Activated naive CD8-positive, alpha-beta T cell treated with anti-CD3 and anti-CD28 coated beads, Interleukin-2, amount 50 U/mL, for 16 hours (primary cell): ENCODE results near the gene RGS9.
"Not testable (repeated sequence)": the region's sequence is repeated elsewhere in the genome, so short reads cannot be mapped to it uniquely, and the experiment has no call there.

Experiments
- DNase-seq: peaks from one replicate; pipeline ENCODE4 v3.0.0-alpha.2; 2020; ENCODE audit warnings: low read depth, low spot score

RGS9 gene

DNA sequence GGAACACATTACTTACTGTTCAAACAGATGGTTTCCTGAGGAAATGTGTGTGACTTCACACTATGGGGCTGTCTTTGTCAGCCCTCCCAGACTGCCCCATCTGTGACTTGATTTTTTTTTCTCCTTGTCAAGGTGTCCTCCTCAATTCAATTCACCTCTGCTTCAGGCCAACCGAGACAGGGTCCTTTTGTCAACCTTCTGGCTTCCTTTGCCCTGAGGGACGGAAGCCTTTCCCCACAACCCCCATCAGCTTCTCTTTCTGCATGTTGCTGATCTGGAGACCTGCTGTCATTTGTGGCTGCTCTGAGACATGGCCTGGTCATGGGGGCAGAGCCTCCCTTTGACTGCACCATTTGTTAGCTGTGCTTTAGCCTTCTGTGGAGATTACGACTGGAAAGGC lies 21.3 kb upstream of the RGS9 start:
- DNase-seq, result no peak

DNA sequence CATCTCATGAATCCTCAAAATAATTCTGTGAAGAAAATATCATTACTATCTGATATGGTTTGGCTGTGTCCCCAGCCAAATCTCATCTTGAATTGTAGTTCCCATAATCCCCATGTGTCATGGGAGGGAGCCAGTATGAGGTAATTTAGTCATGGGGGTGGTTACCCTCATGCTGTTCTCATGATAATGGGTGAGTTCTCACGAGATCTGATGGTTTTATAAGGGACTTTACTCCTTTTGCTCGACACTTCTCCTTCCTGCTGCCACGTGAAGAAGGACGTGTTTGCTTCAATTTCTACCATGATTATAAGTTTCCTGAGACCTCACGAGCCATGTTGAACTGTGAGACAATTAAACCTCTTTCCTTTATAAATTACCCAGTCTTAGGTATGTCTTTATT lies 20.7 kb upstream of the RGS9 start:
- DNase-seq, result not testable (repeated sequence)

DNA sequence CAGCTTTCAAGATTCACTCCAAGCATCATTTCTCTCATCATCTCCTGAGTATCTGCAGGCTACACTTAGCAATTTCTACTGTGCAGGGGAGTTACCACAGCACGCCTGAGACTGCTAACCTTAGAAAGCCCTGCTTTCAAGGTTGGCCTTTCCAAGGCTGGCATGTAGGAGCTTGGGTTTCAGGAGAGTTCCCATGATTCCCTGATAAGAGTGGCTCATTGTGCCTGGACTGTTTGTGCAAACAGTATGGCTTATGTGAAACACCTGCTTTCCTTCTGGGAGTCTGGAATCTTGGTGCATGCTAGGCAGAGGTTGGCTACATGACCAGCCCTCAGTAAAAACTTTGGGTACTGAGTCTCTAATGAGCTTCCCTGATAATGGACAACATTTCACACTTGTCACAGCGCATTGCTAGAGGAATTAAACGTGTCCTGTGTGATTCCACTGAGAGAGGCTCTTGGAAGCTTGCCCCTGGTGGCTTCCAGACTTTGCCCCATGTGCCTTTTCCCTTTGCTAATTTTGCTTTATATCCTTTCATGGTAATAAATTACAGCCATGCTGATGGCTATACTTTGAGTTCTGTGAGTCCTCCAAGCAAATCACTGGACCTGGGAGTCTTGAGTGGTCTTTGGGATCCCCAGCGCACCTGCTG lies 19.7 kb upstream of the RGS9 start:
- DNase-seq, result no peak

DNA sequence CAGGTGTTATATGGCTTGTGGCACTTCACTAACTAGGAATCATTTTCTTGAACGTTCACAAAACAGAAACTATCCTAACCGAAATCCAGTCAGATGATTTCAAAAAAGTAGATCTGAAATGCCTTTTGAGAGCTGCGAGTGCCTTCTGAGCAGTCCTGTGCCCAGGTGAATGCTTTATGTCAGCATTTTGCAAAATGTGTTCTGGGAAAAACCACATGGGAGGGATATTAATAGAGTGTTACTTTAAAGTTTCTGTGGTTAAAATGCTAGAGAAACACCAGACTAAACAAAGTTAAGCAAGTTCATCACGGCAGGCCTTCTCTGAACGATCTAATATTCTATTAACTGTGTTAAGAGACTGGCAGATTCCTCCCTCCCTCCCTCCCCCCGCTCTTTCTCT lies 15.8 kb upstream of the RGS9 start:
- no peak for DNase-seq

DNA sequence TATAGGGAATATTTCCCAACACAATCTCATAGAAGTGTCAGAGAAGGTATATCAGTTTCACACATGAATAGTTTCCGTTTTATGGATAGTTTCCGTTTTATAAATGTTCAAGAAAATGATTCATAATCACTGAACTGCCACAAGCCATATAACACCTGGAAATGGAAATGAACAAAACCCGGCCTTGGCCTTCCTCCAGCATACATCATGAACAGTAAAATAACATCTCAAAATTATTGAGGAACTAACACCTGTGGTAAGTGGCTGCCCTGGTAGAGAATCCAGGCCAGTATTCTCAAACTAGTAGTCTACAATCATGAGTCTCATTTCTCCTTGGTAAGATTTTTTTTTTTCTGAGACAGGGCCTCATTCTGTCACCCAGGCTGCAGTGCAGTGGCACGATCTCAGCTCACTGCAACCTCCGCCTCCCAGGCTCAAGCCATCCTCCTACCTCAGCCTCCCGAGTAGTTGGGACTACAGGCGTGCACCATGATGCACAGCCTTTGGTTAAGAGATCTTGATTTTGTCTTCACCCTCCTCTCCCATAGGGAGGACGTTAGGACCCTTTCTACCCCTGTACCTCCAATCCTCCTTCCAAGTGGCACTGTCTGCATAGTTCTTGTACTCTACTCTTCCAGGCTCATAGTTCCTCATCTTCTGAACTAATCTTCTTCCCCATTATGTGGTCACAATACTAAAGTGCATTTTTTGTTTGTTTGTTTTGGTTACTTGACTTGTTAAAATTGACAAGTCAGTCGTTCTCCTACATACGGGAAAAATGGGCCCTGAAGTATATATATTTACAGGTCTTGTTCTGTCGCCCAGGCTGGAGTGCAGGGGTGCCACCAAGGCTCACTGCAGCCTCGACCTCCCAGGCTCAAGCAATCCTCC lies 15.0 kb upstream of the RGS9 start:
- no peak for DNase-seq

DNA sequence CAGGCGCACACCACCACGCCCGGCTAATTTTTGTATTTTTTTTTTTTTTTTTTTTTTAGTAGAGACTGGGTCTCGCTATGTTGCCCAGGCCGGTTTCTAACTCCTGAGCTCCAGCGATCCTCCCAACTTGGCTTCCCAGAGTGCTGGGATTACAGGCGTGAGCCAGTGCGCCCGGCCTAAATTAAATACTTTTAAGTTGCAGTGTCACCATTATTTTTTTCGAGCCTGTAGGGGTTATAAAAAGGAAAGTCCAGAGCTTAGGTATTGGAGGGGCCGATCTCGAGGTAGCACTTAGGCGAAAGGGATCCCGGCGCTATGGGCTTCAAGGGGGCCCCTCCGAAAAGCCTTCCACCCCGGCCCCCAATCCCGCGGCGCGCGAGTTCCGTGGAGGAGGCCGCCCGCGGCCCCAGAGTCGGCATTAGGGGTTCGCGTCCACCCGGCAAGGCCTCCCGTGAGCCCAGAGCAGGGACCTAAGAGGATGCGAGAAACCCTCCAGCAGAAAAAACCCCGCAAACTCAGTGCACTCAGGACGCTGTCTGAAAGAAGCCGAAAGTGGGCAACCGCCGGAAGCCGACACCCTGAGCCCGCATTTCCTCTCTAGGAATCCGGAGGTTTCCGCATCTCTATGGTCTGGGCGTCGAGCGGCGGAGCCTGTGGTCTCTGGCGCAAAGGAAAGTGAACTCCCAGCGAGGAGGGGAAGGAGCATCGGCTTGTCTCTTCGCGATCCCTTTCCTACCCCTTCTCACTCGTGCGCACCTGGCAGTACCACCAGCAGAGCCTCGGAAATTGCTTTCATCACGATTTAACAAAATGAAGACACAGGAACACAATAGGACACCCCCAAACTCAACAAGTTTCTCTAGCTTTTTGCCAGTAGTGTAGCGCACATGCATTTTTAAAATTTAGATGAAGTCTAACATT lies 14.1 kb upstream of the RGS9 start:
- DNase-seq, result peak; percentile 62

DNA sequence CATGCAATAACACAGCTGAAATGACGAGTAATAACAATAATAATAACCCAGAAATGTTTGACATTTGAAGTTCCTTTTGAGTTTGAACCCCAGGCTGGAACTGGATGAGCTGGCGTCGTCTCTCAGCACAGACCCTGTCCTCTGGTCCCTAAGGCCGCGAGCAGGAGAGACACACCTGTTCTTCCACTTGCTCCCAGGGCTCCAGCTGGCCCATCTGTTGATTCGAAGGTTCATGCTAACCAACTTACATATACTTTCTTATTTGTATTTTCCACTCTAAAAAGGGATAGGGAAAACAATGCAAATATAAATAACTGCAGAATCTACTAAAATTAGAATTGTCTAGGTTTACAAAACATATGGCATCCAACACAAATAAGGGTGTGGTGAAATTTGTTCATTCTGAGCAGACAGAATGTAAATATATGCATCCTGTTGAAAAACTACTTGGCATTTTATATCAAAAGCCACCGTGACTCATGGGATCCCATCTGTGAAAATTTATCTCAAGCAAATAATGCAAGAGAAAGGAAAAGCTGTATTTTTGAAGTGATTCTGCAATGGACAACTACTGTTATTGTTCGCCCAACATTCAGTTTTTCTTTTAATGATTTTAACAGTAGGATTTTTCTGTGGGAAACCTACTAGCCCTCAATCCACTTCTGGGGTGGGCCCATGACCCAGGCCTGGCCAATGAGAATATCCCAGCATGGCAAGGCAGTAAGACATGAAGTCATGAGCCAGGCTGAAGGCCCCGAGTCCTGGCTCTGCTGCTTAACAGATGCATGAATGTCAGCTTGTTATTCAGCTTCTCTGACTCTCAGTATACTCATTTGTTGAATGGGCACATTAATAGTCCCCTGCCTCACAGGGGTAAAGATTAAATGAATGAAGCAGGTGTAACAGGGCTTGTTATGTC lies 13.2 kb upstream of the RGS9 start:
- no peak for DNase-seq

DNA sequence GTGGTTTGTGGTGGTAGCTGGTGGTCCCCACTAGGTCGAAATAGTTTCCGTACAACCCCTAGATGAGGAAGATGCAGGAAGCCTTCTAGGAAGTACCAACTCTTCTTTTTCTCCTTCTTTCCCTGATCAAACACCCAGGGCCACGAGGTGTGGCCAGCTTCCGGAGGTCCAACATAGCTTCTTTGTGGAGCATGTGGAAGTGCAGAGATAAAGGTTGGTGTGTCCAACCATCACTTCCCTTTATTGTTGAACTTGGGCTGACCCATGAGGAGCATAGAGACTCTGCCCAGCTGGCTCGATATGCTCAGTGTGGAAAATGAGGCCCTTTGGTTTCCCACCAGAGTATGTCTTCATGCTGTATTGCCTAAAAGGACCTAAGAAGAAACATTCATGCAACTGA lies 6.3 kb upstream of the RGS9 start:
- DNase-seq, result no peak

DNA sequence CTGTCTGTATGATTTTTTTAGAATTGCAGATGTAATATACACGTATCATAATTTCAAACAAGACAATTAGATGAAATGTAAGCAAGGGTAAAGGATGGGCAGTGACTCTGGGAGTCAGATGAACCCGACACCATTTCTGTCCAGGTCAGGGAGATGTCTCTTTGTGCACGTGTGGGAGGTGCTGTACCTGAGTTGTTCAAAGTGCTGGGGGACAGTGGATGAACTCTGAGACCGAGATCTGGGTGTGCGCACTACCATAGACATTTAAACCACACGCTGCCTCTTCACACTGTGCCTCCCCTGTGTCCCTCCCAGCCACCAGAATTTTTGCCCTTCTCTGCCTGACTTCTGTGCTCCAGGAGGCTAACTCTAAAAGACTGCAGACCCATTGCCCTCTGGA lies 5.9 kb upstream of the RGS9 start:
- no peak for DNase-seq

DNA sequence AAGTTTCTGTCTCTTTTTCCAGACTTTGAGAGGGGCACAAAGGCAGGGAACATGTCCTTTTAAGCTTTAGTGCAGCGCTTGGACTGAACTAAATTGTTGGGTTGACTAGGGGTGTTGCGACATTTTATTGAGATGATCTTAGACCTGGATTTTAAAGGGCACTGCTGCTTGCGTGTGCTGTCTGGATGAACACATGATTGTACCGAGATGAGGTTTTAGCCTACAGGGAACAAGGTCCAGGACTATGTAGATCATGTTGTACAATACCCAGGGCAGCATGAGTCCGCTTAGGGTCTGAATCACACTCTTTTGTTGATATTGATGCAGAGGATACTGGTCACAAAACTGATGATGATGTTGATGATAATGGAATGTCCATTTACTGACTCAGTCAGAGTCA lies 5.2 kb upstream of the RGS9 start:
- DNase-seq, result no peak

DNA sequence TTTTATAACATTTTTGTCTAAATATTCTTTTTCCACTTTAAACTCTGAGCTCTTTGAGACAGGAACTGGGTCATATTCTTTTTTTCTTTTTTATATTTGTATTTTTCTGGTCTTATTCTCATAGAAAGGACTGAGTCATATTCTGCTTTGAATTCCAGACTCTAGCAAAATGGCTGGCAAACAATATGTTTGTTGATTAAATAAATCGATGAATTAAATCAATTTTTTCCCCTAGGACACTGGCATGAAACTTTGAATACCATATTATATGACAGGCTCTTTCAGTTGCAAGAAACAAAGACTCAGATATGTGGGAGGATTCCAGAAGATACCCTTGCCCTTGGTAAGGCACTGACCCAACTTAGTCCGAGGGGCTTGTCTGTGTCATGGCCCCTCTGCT lies 3.1 kb upstream of the RGS9 start:
- no peak for DNase-seq

DNA sequence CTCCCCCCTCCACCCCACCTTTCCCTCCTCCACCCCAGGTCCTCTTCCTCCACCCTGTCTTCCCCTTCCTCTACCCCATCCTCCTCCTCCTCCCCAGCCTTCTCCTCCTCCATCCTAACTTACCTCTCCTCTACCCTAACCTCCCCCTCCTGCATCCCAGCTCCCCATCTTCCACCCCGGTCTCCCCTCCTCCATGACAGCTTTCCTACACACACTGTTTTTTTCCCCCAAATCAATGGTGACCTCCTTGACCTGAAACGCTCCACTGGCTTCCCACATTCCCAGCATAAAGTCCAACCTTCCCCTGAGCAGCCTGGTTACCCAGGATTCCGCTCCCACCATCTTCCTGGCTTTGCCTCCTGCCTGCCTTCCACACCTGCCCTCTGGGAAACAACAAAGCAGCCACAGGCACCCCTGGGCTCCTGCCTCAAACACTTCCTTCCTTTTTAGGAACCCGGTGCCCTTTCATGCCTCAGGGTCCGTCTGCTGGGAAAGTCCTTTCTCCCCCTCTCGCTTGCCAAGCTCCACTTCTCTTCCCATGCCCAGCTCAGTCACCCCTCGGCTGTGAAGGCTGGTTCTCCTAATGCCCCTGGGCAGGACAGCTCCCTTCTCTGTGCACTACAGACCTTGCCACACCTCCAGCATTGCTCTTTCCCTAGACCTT lies 2.1 kb downstream of the RGS9 start:
- DNase-seq, result no peak

DNA sequence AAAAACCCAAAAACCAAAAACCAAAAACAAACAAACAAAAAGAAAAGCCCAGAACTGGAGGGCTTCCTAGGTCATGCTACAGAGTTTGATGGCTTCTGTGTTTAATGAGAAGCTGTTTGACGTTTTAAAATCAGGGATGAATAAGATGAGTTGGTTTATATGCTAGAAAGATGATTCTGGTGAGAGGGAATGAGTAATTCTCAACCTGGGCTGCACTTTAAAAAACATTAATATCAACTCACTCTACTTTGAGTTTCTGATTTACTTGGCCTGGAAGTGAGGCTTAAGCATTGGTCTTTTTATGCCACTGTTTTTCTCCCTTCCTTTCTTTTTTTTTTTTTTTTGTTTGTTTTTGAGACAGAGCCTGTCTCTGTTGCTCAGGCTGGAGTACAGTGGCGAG lies 5.1 kb downstream of the RGS9 start:
- no peak for DNase-seq

DNA sequence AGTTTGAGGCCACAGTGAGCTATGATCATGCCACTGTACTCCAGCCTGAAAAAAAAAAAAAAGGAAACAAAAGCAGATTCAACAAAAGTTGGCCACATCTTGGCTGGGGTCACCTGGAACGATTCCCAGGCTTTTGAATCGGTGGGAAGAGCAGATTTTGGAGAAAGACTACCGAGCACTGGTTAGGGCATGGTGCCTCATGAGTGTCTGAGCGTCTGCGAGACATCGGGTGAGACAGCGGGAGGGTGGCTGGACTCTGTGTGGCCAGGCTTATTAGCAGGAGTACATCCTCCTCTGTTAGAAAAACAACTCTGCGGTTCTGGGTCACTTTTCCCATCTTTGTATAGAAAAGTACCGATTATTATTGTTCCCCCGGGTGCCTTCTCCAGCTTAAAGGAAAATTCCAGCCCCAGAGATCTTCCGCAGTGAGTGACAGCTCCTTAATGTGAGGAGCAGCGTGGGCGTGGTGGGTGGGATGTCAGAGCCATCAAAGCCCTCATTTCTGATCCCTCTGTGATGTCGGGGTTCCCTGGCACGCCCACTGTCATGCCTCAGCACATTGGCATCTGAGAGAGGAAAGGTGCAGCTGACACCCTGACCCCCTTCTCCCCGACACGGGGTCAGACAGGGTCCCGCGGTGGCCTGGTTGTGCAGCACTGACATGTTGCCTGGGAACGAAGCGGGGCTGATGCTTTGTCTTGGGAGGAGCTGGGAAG lies 6.9 kb downstream of the RGS9 start:
- DNase-seq, result no peak

DNA sequence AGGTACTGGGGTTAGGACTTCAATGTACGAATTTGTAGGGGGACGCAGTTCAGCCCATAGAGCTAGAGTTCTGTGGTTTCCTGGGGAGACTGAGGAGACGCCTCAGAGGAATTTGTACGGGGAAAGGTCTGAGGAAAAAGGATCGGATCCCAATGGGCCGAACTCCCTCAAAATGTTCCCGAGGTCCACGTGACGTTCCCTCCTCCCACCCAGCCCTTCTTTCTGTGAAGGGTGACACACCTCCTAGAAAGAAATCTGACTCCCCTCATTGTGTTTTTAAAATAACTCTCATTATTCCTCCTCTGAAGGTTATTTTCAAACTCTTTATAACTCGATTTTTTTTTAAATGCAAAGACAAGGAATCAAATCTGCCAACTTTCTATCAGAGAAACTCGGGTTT lies 8.6 kb downstream of the RGS9 start:
- DNase-seq, result no peak

DNA sequence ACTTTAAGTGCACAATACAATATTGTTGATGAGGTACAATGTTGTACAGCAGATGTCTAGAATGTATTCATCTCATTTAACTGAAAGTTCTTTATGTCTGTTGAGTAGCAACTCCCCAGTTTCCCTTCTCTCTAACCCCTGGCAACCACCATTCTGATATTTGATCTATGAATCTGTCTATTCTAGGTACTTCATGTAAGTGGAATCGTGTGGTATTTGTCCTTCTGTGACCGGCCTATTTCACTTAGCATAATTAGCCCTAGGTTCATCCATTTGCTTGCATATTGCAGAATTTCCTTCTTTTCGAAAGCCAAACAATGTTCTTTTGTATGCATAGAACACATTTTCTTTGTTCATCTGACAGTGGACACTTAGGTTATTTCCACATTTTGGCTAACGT lies 10.8 kb downstream of the RGS9 start:
- DNase-seq, result no peak

DNA sequence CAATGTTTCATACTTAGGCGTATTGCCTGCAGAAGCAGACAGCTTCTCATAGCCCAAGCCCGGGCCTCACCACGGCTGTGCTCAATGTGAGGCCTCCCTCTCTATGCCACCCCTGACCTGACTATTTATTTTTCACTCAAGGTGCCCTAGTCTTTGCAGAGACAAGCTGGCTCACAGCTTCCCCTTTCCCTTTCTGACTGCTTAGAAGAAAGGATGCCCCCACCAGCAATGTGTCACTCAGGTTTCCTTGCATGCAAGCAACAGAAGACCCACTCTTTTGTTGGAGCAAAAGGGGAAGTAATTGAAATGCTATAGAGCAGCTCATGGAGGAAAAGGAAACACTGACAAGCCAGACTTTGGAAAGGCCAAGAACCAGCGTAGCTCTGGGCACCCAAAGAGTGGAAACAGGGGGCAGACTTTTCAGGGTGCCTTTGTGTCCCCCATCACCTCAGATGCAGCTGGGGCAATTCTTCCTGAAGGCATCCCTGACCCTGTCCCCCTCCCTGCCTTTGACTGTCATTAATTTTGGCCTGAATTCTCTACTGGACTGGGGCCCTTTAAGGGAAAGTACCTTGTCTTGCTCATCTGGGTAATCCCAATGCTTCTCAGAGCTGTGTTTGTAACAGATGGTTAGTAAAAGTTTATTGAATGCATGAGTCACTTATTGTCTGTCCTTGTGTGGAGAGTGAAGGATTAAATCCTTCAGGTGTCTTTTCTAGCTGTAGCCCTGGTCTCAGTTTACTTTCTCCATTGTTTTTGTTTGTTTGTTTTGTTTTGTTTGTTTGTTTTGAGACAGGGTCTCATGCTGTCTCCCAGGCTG lies 17.8 kb downstream of the RGS9 start:
- no peak for DNase-seq

DNA sequence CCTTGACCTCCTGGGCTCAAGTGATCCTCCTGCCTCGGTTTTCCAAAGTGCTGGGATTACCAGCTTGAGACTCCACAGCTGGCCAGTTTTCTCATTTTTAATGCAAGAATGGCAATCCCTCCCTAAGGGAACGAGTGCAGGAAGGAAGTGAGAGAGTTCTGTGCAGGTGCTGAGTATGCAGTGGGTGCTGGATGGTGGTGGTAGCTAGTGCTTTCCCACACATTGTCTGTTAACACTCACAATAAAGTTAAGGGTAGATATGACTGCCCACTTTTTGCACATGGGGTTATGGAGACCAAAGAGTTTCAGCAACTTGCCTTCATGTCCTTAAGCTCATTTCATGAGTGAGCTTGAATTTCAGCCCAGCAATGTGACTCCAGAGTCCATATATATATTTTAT lies 18.5 kb downstream of the RGS9 start:
- no peak for DNase-seq

DNA sequence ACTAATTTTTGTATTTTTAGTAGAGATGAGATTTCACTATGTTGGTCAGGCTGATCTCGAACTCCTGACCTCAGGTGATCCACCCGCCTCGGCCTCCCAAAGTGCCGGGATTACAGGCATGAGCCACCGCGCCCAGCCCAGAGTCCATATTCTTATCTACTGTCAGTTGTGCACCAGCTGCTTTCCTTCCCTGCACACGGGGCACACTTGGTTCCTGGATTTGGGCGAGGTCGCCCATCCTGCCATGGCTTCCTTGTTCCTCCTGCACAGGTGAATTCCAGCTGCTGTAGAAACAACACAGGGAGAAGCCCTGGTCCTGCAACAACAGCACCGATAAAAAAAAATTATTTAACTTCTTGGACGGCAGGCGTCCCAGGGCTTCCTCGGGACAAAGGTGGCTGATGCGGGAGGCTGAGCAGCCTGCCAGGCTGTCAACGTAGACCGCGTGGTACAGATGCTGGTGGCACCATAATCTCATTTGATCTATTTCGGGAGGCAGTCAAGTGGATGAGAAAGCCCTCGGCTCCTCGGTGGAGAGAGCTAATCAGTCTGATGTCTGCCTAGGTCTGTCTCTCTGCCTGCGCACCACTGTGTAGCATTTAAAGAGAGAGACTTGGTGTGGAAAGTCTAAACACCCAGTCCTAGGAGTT lies 19.1 kb downstream of the RGS9 start:
- no peak for DNase-seq
